GM12878 (cell line): ENCODE measurements around the gene SLC25A3. TPM values are rescaled to one million over a fixed set of nuclear protein-coding genes. Genes with fewer than 3 reads are reported as not detected.
"Not testable (repeated sequence)": the region's sequence is repeated elsewhere in the genome, so short reads cannot be mapped to it uniquely, and the experiment has no call there.

ENCODE experiments used
- ATAC-seq: fragments of 200-7000 bp; cut with Tn5 transposase; 3 replicates; pipeline ENCODE4 v1.9.1; 2020; ENCODE audit warnings: mild to moderate bottlenecking, moderate library complexity
- BruUV-seq: library from RNA; stranded (reverse); fragments of 400-500 nt; replicated peaks from 2 replicates; lab custom pipeline; 2021; lab: Mats Ljungman, UMichigan
- CTCF ChIA-PET: fragments of 300-600 bp; sonication (Branson Sonifier 250); formaldehyde crosslinking; extraction: SDS; loops from one replicate; lab custom pipeline; 2021; ENCODE audit warnings: inconsistent platforms; lab: Yijun Ruan, JAX
- POLR2A ChIA-PET: fragments of 350-600 bp; formaldehyde crosslinking; extraction: SDS; loops from one replicate; lab custom pipeline; 2021; ENCODE audit warnings: inconsistent platforms; lab: Charles Lee
- RAD21 ChIA-PET: fragments of 300-600 bp; sonication (Branson Sonifier 250); formaldehyde crosslinking; loops from one replicate; lab custom pipeline; 2023; ENCODE audit warnings: antibody characterized with exemption; ENCODE audit not compliant: unreplicated experiment; lab: Charles Lee
- SMC1A ChIA-PET: fragments of 300-600 bp; sonication (Branson Sonifier 250); formaldehyde crosslinking; loops from one replicate; lab custom pipeline; 2023; ENCODE audit not compliant: unreplicated experiment, uncharacterized antibody; lab: Charles Lee
- DNase-seq: peaks from one replicate; pipeline ENCODE4 v3.0.0-alpha.2; 2011; ENCODE audit warnings: low read depth, low spot score
- FAIRE-seq: peaks from 3 replicates; lab custom pipeline; 2011; peaks lifted over from hg19 to GRCh38; lab: Jason Lieb, UNC
- H2AFZ ChIP-seq: 2 replicates; pipeline ENCODE4 v1.6.0; 2011; ENCODE audit warnings: low read depth, low read length, control low read depth; ENCODE audit not compliant: control insufficient read depth
- H3K27ac ChIP-seq: 2 replicates; pipeline ENCODE4 v1.5.1; 2011; ENCODE audit warnings: control low read depth; ENCODE audit not compliant: control insufficient read depth, insufficient read depth
- H3K27me3 ChIP-seq, 2 experiments: replicated peaks in 1 of 2; 2 replicates each; pipeline versions ENCODE4 v1.6.0 to v1.6.1; 2011; ENCODE audit warnings: low read length in 1 of 2; ENCODE audit not compliant: control insufficient read depth in 2 of 2, insufficient read depth in 2 of 2
- H3K36me3 ChIP-seq, 2 experiments: 2 replicates each; pipeline ENCODE4 v1.5.1; 2011; ENCODE audit warnings: low read length in 1 of 2; ENCODE audit not compliant: control insufficient read depth in 2 of 2, insufficient read depth in 2 of 2
- H3K4me1 ChIP-seq: 2 replicates; pipeline ENCODE4 v1.6.1; 2011; ENCODE audit warnings: mild to moderate bottlenecking, low read length, moderate library complexity, mixed read lengths; ENCODE audit not compliant: control insufficient read depth, insufficient read depth
- H3K4me2 ChIP-seq: 2 replicates; pipeline ENCODE4 v1.6.0; 2011; ENCODE audit warnings: control low read depth; ENCODE audit not compliant: control insufficient read depth, insufficient read depth
- H3K4me3 ChIP-seq: fragments of 200-600 bp; sonication (generic); 2 replicates; pipeline ENCODE4 v1.5.1; 2016
- H3K79me2 ChIP-seq: 2 replicates; pipeline ENCODE4 v1.6.0; 2011; ENCODE audit warnings: low read length; ENCODE audit not compliant: control insufficient read depth, insufficient read depth
- H3K9ac ChIP-seq: 2 replicates; pipeline ENCODE4 v1.8.0; 2011; ENCODE audit warnings: low read length, control low read depth, mixed read lengths; ENCODE audit not compliant: control insufficient read depth, insufficient read depth
- H3K9me3 ChIP-seq: replicated peaks from 3 replicates; pipeline ENCODE4 v1.5.1; 2011; ENCODE audit warnings: mild to moderate bottlenecking, low read length; ENCODE audit not compliant: control insufficient read depth, insufficient read depth
- H4K20me1 ChIP-seq: 2 replicates; pipeline ENCODE4 v1.6.0; 2011; ENCODE audit not compliant: control insufficient read depth, insufficient read depth
- BCL11A ChIP-seq: IDR thresholded peaks from 2 replicates; pipeline ENCODE4 v1.6.1; 2011; ENCODE audit warnings: low read depth, low read length
- BMI1 ChIP-seq: fragments of 450-650 bp; IDR thresholded peaks from 2 replicates; pipeline ENCODE4 v1.6.1; 2016; ENCODE audit warnings: mild to moderate bottlenecking, moderate library complexity, borderline replicate concordance
- SUPT20H ChIP-seq: IDR thresholded peaks from 2 replicates; pipeline ENCODE4 v1.6.1; 2011; ENCODE audit warnings: low read depth, mild to moderate bottlenecking, low read length, moderate library complexity, borderline replicate concordance; ENCODE audit not compliant: control insufficient read depth
- WGBS: methylation state at CpG from one replicate; pipeline ENCODE4 v1.1.6; 2016; ENCODE audit warnings: low lambda C conversion rate; ENCODE audit not compliant: insufficient replicate concordance, insufficient coverage; ENCODE audit errors: missing lambda C conversion rate; 5-methylcytosine and 5-hydroxymethylcytosine counted together
- in situ Hi-C: fragments of 300-500 bp; cut with MboI; formaldehyde crosslinking; loops from 9 replicates; pipeline ENCODE4 v1.14.3; 2018; ENCODE audit warnings: mixed read lengths
- intact Hi-C: fragments of 100-400 bp; cut with micrococcal nuclease; formaldehyde crosslinking; loops from one replicate; pipeline ENCODE4 v1.14.2; 2022; ENCODE audit not compliant: unreplicated experiment
- polyA plus RNA-seq, 11 experiments: library from polyadenylated mRNA; depleted of rRNA in 4 of 11; unstranded in 6 of 11; stranded (reverse) in 5 of 11; fragments of >200 nt; fragmentation: Nextera tagmentation in 4 of 11; fragmentation: Illumina TruSeq in 1 of 11; extraction: Ambion mirVana in 4 of 11; extraction: Trizol in 1 of 11; gene quantifications; 1 replicate in 1 of 11; 2 replicates in 10 of 11; pipeline versions ENCODE4 v1.2.1 to v1.2.3, GENCODE V29; 2011 to 2016; ENCODE audit warnings: inconsistent platforms in 2 of 11, missing spikeins in 2 of 11, low read depth in 1 of 11
- total RNA-seq, 4 experiments: library from RNA; depleted of rRNA in 3 of 4; stranded (reverse); fragments of >200 nt in 3 of 4; fragmentation: Illumina TruSeq in 1 of 4; extraction: Trizol in 1 of 4; gene quantifications; 2 replicates each; pipeline versions ENCODE4 v1.2.1 to v1.2.3, GENCODE V29; 2013 to 2021
- TF ChIP-seq, protein P1 (sequence below): IDR thresholded peaks from 2 replicates; pipeline ENCODE4 v1.6.1; 2012; ENCODE audit warnings: improper control_type of control experiment, low read depth, low read length; ENCODE audit not compliant: insufficient replicate concordance

Gene SLC25A3
- total and polyA plus RNA-seq, 10 of the 15 experiments (the other 5 are each of a cell fraction or from before 2014, with no cell fraction given) = 314 to 700 (median 589) TPM

GRCh38 chr12:98558097-98558496 is 35.4 kb upstream of the SLC25A3 start:
- SMC1A ChIA-PET, FAIRE-seq, H3K4me1 ChIP-seq, H3K79me2 ChIP-seq, H3K9me3 ChIP-seq, H3K4me2 ChIP-seq, H3K9ac ChIP-seq, CTCF ChIA-PET, H3K27ac ChIP-seq, H4K20me1 ChIP-seq, H3K4me3 ChIP-seq, DNase-seq, BruUV-seq, RAD21 ChIA-PET, H2AFZ ChIP-seq, in situ Hi-C loops, H3K27me3 ChIP-seq, intact Hi-C loops, ATAC-seq, H3K36me3 ChIP-seq: not testable (repeated sequence)
- WGBS = 100% methylated on average over 4 of the region's 4 CpGs
- POLR2A ChIA-PET = interaction anchor here (0.7 kb wide), 1 partner anchor 32 kb away, joined by 6 read pairs; no protein-coding TSS in a partner anchor

DNA sequence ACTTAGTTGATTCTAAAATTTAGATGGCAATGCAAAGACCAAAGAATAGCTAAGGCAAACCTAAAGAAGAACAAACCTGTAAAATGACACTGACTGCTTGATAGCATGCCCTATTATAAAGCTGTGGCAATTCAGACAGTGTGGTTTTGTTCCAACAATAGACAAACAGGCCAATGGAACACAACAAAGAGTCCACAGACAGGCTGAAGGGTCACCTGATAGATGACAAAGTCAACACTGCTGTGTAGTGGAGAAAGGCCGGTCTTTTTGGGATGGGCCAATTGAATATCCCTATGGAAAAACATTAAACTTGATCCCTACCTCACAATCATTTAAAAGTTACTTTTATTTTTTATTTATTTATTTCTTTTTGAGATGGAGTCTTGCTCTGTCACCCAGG is 33.8 kb upstream of the SLC25A3 start:
- H3K27ac ChIP-seq = no peak overlapping the region
- intact Hi-C loops = no loop called here

More for the DNA sequence above, 33.8 kb upstream of the SLC25A3 start:
- ChIA-PET CTCF (no interaction called here), RAD21 (no interaction called here), SMC1A (no interaction called here), POLR2A (no interaction called here)
- in situ Hi-C loops = no loop called here
- FAIRE-seq (no peak), ATAC-seq (no peak), DNase-seq (no peak)
- no peaks in the 10 kb centered on the region for H3K4me1 ChIP-seq
- no peaks in the 10 kb centered on the region for H4K20me1 ChIP-seq
- no TSS peak for BruUV-seq
- 65% methylated on average over 1 of the region's 1 CpG for WGBS
- H3K4me2 ChIP-seq = no peak overlapping the region
- H3K79me2 ChIP-seq = no peaks in the 10 kb centered on the region
- H3K4me3 ChIP-seq = no peak overlapping the region
- no peak overlapping the region for H3K9ac ChIP-seq
- TF ChIP-seq BMI1 (no peak), BCL11A (no peak), SUPT20H (no peak)
- TF ChIP-seq, protein P1, sequence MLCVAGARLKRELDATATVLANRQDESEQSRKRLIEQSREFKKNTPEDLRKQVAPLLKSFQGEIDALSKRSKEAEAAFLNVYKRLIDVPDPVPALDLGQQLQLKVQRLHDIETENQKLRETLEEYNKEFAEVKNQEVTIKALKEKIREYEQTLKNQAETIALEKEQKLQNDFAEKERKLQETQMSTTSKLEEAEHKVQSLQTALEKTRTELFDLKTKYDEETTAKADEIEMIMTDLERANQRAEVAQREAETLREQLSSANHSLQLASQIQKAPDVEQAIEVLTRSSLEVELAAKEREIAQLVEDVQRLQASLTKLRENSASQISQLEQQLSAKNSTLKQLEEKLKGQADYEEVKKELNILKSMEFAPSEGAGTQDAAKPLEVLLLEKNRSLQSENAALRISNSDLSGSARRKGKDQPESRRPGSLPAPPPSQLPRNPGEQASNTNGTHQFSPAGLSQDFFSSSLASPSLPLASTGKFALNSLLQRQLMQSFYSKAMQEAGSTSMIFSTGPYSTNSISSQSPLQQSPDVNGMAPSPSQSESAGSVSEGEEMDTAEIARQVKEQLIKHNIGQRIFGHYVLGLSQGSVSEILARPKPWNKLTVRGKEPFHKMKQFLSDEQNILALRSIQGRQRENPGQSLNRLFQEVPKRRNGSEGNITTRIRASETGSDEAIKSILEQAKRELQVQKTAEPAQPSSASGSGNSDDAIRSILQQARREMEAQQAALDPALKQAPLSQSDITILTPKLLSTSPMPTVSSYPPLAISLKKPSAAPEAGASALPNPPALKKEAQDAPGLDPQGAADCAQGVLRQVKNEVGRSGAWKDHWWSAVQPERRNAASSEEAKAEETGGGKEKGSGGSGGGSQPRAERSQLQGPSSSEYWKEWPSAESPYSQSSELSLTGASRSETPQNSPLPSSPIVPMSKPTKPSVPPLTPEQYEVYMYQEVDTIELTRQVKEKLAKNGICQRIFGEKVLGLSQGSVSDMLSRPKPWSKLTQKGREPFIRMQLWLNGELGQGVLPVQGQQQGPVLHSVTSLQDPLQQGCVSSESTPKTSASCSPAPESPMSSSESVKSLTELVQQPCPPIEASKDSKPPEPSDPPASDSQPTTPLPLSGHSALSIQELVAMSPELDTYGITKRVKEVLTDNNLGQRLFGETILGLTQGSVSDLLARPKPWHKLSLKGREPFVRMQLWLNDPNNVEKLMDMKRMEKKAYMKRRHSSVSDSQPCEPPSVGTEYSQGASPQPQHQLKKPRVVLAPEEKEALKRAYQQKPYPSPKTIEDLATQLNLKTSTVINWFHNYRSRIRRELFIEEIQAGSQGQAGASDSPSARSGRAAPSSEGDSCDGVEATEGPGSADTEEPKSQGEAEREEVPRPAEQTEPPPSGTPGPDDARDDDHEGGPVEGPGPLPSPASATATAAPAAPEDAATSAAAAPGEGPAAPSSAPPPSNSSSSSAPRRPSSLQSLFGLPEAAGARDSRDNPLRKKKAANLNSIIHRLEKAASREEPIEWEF = no peak
- no peaks in the 10 kb centered on the region for H3K9me3 ChIP-seq
- H2AFZ ChIP-seq = no peak overlapping the region
- H3K36me3 ChIP-seq = no peaks in the 10 kb centered on the region
- H3K27me3 ChIP-seq = no peaks in the 10 kb centered on the region
